Measurements from ENCODE around the gene NAT14.

- TF ChIP-seq CTCF (IDR thresholded peaks at IDR 0.05; ENCODE audit: poor library complexity, severe bottlenecking) = no peak
- no peak for TF ChIP-seq EZH2 (IDR thresholded peaks at IDR 0.05; ENCODE audit: borderline replicate concordance, insufficient read depth, low read length, poor library complexity, severe bottlenecking)
- no peak for TF ChIP-seq RAD21 (conservative IDR thresholded peaks at IDR 0.05)
- no peak for TF ChIP-seq POLR2AphosphoS5 (IDR thresholded peaks at IDR 0.05)
- TF ChIP-seq EP300 (conservative IDR thresholded peaks at IDR 0.05; ENCODE audit: poor library complexity, severe bottlenecking) = no peak
- TF ChIP-seq MXI1 (conservative IDR thresholded peaks at IDR 0.05; ENCODE audit: poor library complexity, severe bottlenecking) = no peak
- TF ChIP-seq REST (IDR thresholded peaks at IDR 0.05; ENCODE audit: borderline replicate concordance) = no peak
Measured at GRCh38 chr19:55508120-55508519, 23.1 kb downstream of the NAT14 start.

All from neural cell (in vitro differentiated cells).